Adrenal gland (tissue), 5 donors: ENCODE results near the gene LILRB1.
"Not testable (repeated sequence)": the region's sequence is repeated elsewhere in the genome, so short reads cannot be mapped to it uniquely, and the experiment has no call there.

ENCODE experiments used
- POLR2A ChIP-seq, 2 donors: fragments of 450-650 bp; IDR thresholded peaks; one replicate each; pipeline ENCODE4 v1.6.1; 2017; ENCODE audit warnings: antibody characterized with exemption in 2 of 2, mild to moderate bottlenecking in 2 of 2, moderate library complexity in 1 of 2
- TF ChIP-seq, protein P1 (sequence below), 6 experiments: fragments of 450-650 bp in 4 of 6; fragments of 200-600 bp in 2 of 6; sonication (generic) in 1 of 6; IDR thresholded peaks; 1 replicate in 5 of 6; 2 replicates in 1 of 6; pipeline versions ENCODE4 v1.5.1 to v1.8.0; 2016 to 2021; ENCODE audit warnings: antibody characterized with exemption in 6 of 6, mild to moderate bottlenecking in 2 of 6, moderate library complexity in 1 of 6
- donor health status: DM: no; HTN: no; CAD: no.

DNA sequence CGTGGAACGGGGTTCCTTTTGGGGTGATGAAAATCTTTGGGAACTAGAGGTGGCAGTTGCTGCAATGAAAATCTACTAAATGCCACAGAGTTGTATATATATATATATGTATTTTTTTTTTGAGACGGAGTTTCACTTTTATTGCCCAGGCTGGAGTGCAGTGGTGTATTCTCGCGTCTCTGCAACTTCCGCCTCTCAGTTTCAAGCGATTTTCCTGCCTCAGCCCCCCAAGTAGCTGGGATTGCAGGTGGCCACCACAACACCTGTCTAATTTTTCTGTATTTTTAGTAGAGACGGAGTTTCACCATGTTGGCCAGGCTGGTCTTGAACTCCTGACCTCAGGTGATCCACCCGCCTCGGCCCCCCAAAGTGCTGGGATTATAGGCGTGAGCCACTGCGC lies 51.3 kb downstream of the LILRB1 start:
- TF ChIP-seq, protein P1, sequence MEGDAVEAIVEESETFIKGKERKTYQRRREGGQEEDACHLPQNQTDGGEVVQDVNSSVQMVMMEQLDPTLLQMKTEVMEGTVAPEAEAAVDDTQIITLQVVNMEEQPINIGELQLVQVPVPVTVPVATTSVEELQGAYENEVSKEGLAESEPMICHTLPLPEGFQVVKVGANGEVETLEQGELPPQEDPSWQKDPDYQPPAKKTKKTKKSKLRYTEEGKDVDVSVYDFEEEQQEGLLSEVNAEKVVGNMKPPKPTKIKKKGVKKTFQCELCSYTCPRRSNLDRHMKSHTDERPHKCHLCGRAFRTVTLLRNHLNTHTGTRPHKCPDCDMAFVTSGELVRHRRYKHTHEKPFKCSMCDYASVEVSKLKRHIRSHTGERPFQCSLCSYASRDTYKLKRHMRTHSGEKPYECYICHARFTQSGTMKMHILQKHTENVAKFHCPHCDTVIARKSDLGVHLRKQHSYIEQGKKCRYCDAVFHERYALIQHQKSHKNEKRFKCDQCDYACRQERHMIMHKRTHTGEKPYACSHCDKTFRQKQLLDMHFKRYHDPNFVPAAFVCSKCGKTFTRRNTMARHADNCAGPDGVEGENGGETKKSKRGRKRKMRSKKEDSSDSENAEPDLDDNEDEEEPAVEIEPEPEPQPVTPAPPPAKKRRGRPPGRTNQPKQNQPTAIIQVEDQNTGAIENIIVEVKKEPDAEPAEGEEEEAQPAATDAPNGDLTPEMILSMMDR (IDR thresholded peaks at IDR 0.05), result not testable (repeated sequence)
- TF ChIP-seq POLR2A (IDR thresholded peaks at IDR 0.05), result not testable (repeated sequence)
